H1 (cell line): ENCODE data around the gene VAPA.

Experiments used
- JUN ChIP-seq: IDR thresholded peaks from 2 replicates; pipeline ENCODE4 v1.6.1; 2011; ENCODE audit warnings: low read depth, mild to moderate bottlenecking, improper control_type of control experiment, low read length
- JUND ChIP-seq: IDR thresholded peaks from 2 replicates; pipeline ENCODE4 v1.6.1; 2011; ENCODE audit warnings: mild to moderate bottlenecking, improper control_type of control experiment, low read length
- RFX5 ChIP-seq: IDR thresholded peaks from 2 replicates; pipeline ENCODE4 v1.6.1; 2011; ENCODE audit warnings: low read depth, low read length, improper control_type of control experiment, borderline replicate concordance
- ZNF274 ChIP-seq: IDR thresholded peaks from 2 replicates; pipeline ENCODE4 v1.7.0; 2012; ENCODE audit warnings: low read length, borderline replicate concordance; ENCODE audit errors: extremely low read depth
- TF ChIP-seq, protein P1 (sequence below), 3 experiments: IDR thresholded peaks; 1 replicate in 2 of 3; 2 replicates in 1 of 3; pipeline versions ENCODE4 v1.5.1 to v1.6.1; 2011; ENCODE audit warnings: low read length in 3 of 3, mild to moderate bottlenecking in 3 of 3, inconsistent platforms in 2 of 3, low read depth in 1 of 3, moderate library complexity in 1 of 3; ENCODE audit not compliant: insufficient read depth in 1 of 3; ENCODE audit errors: control extremely low read depth in 1 of 3
- TF ChIP-seq, protein P2 (sequence below): IDR thresholded peaks from 2 replicates; pipeline ENCODE4 v1.6.1; 2012; ENCODE audit warnings: low read length, inconsistent platforms

DNA sequence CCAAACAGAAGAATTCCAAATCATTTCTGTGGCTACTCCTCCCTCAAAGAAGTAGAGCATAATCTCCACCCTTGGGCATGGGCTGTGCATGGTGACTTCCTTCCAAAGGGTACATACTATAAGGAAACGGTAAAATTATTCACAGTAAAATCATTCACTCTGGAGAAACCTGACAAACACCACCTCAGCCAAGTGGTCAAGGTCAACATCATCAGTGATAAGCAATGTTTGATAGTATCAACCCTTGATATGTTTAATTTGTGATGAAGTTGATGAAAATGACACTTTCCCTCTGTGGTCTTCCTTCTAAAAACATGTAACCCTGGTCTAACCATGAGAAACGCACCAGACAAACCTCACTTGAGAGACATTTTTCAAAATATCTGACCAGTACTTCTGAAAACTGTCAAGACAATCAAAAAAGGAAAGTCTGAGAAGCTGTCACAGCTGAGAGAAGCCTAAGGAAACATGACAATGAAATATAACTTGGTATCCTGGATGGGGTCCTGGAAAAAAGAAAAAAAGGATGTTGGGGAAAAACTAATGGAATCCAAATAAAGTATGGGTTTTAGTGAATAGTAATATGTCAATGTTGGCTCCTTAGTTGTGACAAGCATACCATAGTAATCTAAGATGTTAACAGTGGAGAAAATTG lies 37.5 kb upstream of the VAPA start:
- TF ChIP-seq, protein P1, sequence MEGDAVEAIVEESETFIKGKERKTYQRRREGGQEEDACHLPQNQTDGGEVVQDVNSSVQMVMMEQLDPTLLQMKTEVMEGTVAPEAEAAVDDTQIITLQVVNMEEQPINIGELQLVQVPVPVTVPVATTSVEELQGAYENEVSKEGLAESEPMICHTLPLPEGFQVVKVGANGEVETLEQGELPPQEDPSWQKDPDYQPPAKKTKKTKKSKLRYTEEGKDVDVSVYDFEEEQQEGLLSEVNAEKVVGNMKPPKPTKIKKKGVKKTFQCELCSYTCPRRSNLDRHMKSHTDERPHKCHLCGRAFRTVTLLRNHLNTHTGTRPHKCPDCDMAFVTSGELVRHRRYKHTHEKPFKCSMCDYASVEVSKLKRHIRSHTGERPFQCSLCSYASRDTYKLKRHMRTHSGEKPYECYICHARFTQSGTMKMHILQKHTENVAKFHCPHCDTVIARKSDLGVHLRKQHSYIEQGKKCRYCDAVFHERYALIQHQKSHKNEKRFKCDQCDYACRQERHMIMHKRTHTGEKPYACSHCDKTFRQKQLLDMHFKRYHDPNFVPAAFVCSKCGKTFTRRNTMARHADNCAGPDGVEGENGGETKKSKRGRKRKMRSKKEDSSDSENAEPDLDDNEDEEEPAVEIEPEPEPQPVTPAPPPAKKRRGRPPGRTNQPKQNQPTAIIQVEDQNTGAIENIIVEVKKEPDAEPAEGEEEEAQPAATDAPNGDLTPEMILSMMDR (IDR thresholded peaks at IDR 0.05; ENCODE audit: control extremely low read depth in 1 of 3, insufficient read depth in 1 of 3, low read depth in 1 of 3, low read length in 3 of 3): no peak
- TF ChIP-seq, protein P2, sequence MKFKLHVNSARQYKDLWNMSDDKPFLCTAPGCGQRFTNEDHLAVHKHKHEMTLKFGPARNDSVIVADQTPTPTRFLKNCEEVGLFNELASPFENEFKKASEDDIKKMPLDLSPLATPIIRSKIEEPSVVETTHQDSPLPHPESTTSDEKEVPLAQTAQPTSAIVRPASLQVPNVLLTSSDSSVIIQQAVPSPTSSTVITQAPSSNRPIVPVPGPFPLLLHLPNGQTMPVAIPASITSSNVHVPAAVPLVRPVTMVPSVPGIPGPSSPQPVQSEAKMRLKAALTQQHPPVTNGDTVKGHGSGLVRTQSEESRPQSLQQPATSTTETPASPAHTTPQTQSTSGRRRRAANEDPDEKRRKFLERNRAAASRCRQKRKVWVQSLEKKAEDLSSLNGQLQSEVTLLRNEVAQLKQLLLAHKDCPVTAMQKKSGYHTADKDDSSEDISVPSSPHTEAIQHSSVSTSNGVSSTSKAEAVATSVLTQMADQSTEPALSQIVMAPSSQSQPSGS: no peak
- TF ChIP-seq JUN (no peak), JUND (no peak), RFX5 (no peak), ZNF274 (no peak)
